ENCODE data around the gene PRSS36. TPM values are rescaled to one million over a fixed set of nuclear protein-coding genes. Genes with fewer than 3 reads are reported as not detected.
A peak's percentile ranks its signal among the peaks of the same experiment; 100 is the strongest.
"Not testable (repeated sequence)": the region's sequence is repeated elsewhere in the genome, so short reads cannot be mapped to it uniquely, and the experiment has no call there.

The PRSS36 gene
- total RNA-seq, 1 experiment from 2014 or later, result 1.6 TPM

DNA sequence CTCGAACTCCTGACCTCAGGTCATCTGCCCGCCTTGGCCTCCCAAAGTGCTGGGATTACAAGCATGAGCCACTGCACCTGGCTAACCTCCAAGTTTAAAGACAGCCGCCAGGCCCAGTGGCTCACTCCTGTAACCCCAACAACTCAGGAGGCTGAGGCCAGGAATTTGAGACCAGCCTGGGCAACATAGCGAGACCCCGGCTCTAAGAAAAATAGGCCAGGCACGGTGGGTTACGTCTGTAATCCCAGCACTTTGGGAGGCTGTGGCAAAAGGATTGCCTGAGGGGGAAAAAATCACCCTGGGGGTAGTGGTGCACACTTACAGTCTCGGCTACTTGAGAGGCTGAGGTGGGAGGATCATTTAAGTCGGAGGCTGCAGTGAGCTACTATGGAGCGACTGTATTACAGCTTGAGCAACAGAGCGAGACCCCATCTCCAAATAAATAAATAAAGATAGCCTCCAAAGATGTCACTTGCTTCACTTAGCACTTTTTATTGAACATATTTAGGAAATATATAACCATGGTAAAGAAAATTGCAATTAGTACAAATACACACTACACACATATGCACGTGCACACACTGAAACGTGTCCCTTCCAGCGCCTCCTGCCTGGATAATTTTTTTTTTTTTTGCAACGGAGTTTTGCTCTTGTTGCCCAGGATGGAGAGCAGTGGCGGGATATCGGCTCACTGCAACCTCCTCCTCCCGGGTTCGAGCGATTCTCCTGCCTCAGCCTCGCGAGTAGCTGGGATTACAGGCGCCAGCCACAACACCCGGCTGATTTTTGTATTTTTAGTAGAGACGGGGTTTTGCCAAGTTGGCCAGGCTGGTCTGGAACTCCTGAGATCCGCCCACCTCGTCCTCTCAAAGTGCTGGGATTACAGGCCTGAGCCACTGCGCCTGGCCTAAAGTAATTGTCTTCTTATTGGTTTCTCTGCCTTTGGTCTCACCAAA lies 43.1 kb downstream of the PRSS36 start:
- CTCF ChIA-PET, result interaction anchor here (0.6 kb wide), 1 partner anchor 320 kb away, joined by 4 read pairs; no protein-coding TSS in a partner anchor
- intact Hi-C loops (cut with micrococcal nuclease; ENCODE audit: unreplicated experiment), result loop anchor here (5.0 kb wide), 1 partner anchor 36 kb away; no protein-coding TSS in a partner anchor
- POLR2A ChIA-PET, result no interaction called here
- Mint-ChIP-seq H3K27ac (ENCODE audit: unreplicated experiment) (no peak overlapping the region), H3K9me3 (ENCODE audit: unreplicated experiment) (peaks cover 9% of the 10 kb centered on the region), H3K36me3 (ENCODE audit: insufficient read depth, unreplicated experiment) (peaks cover 13% of the 10 kb centered on the region), H3K4me1 (ENCODE audit: low read depth, unreplicated experiment) (peaks cover 6% of the 10 kb centered on the region), H3K27me3 (ENCODE audit: insufficient read depth, unreplicated experiment) (no peaks in the 10 kb centered on the region), H3K4me3 (ENCODE audit: unreplicated experiment) (no peak overlapping the region)
- Histone ChIP-seq H3K9me3 (no peaks in the 10 kb centered on the region), H3K4me3 (ENCODE audit: low read depth, low read length) (no peak overlapping the region), H3K4me1 (no peaks in the 10 kb centered on the region), H3K27me3 (replicated peaks; ENCODE audit: control insufficient read depth, insufficient read depth, low read length) (no peaks in the 10 kb centered on the region), H3K36me3 (ENCODE audit: control insufficient read depth, insufficient read depth, low read length) (no peaks in the 10 kb centered on the region)
- no peak for DNase-seq
- TF ChIP-seq CTCF (IDR thresholded peaks at IDR 0.05; ENCODE audit: insufficient read depth in 1 of 2, low read depth in 1 of 2, low read length in 1 of 2, severe bottlenecking in 1 of 2, unreplicated experiment in 1 of 2), result no peak
- BruUV-seq (replicated peaks), result no TSS peak

DNA sequence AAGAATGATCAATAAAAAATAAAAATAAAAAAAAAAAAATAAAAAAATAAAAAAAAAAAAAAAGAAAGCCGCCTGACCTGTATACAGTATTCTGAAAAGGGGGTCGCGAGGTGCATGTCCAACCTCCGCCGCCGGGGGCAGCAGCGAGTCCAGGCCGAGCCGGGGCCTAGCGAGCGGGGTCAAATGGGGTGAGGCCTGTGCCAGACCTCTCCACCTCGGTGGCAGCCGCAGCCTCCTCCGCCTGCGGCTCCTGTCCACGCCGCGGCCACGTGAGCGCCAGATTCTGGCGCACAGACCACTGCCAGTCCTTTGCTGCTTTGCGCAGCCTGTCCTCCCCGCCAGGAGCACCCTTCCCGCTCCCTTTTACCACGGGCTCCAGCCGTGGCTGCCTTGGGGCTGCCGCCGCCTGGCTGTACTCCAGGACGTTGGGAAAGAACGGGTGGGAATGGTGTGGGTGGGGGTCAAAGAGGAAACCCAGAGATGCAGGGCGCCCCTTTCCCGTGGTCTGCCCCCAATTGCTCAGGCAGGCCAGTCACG lies 44.1 kb downstream of the PRSS36 start:
- BruUV-seq (replicated peaks), result no TSS peak
- Mint-ChIP-seq H3K36me3 (ENCODE audit: insufficient read depth, unreplicated experiment) (peaks cover 13% of the 10 kb centered on the region), H3K4me1 (ENCODE audit: low read depth, unreplicated experiment) (peaks cover 6% of the 10 kb centered on the region), H3K4me3 (ENCODE audit: unreplicated experiment) (no peak overlapping the region), H3K27me3 (ENCODE audit: insufficient read depth, unreplicated experiment) (no peaks in the 10 kb centered on the region), H3K27ac (ENCODE audit: unreplicated experiment) (no peak overlapping the region), H3K9me3 (ENCODE audit: unreplicated experiment) (peaks cover 9% of the 10 kb centered on the region)
- H3K36me3 ChIP-seq (ENCODE audit: control insufficient read depth, insufficient read depth, low read length), result no peaks in the 10 kb centered on the region
- H3K4me1 ChIP-seq, result no peaks in the 10 kb centered on the region
- peak; percentile 63 to 76 for TF ChIP-seq CTCF (IDR thresholded peaks at IDR 0.05; ENCODE audit: insufficient read depth in 1 of 2, low read depth in 1 of 2, low read length in 1 of 2, severe bottlenecking in 1 of 2, unreplicated experiment in 1 of 2)
- POLR2A ChIA-PET, result no interaction called here
- no peaks in the 10 kb centered on the region for H3K9me3 ChIP-seq
- CTCF ChIA-PET, result no interaction called here
- intact Hi-C loops (cut with micrococcal nuclease; ENCODE audit: unreplicated experiment), result loop anchor here (5.0 kb wide), 1 partner anchor 37 kb away; no protein-coding TSS in a partner anchor
- DNase-seq, result peak; percentile 67 to 77
- no peaks in the 10 kb centered on the region for H3K27me3 ChIP-seq (replicated peaks; ENCODE audit: control insufficient read depth, insufficient read depth, low read length)
- H3K4me3 ChIP-seq (ENCODE audit: low read depth, low read length), result no peak overlapping the region

DNA sequence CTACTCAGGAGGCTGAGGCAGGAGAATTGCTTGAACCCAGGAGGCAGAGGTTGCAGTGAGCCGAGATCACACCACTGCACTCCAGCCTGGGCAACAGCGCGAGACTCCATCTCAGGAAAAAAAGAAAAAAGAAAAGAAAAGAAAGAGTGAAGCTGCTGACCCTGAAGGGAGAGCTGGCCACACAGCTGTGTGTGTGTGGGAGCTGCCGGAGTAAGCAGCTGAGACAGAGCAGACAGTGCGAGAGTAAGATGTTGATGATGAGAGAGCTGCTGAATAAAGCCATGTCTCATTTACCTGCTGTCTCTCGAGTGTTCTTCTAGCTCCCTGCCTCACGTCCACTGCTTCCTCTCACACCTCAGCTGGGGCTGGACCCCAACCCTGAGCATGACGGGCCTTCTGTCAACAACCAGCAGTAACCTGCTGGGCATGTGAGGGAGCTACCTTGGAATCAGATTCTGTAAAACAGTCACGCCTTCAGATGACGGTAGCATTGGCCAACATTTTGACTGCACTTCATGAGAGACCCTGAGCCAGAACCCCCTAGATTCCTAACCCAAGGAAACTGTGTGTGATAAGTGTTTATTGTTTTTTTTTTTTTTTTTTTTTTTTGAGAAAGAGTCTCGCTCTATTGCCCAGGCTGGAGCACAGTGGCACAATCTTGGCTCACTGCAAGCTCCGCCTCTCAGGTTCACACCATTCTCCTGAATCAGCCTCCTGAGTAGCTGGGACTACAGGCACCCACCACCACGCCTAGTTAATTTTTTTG lies 48.8 kb downstream of the PRSS36 start:
- H3K4me3 Mint-ChIP-seq (ENCODE audit: unreplicated experiment); H3K27ac Mint-ChIP-seq (ENCODE audit: unreplicated experiment); intact Hi-C loops (cut with micrococcal nuclease; ENCODE audit: unreplicated experiment); H3K27me3 Mint-ChIP-seq (ENCODE audit: insufficient read depth, unreplicated experiment); CTCF ChIA-PET; H3K36me3 ChIP-seq (ENCODE audit: control insufficient read depth, insufficient read depth, low read length); H3K27me3 ChIP-seq (replicated peaks; ENCODE audit: control insufficient read depth, insufficient read depth, low read length); H3K4me1 Mint-ChIP-seq (ENCODE audit: low read depth, unreplicated experiment); H3K4me3 ChIP-seq (ENCODE audit: low read depth, low read length); BruUV-seq (replicated peaks); H3K4me1 ChIP-seq; DNase-seq; H3K9me3 ChIP-seq; H3K36me3 Mint-ChIP-seq (ENCODE audit: insufficient read depth, unreplicated experiment): not testable (repeated sequence)
- POLR2A ChIA-PET, result interaction anchor here (1.2 kb wide), 1 partner anchor 16 kb away, joined by 4 read pairs; the partner anchor contains the start of gene KAT8
- peaks cover 12% of the 10 kb centered on the region for H3K9me3 Mint-ChIP-seq (ENCODE audit: unreplicated experiment)

Data from Caco-2 (cell line).